ENCODE data around the gene FDXR.

The FDXR gene

GRCh38 chr17:74833501-74834377, 39.1 kb downstream of the FDXR start:
- DNase-seq (ENCODE audit: low read depth), result no peak

GRCh38 chr17:74832421-74832820, 40.4 kb downstream of the FDXR start:
- no peak for DNase-seq (ENCODE audit: low read depth)

- no peak for DNase-seq (ENCODE audit: low read depth)
Observed at GRCh38 chr17:74831444-74832146, 41.2 kb downstream of the FDXR start.

- no peak for DNase-seq (ENCODE audit: low read depth)
Observed at GRCh38 chr17:74830861-74831260, 41.9 kb downstream of the FDXR start.

- no peak for DNase-seq (ENCODE audit: low read depth)
Observed at GRCh38 chr17:74827800-74828199, 45.0 kb downstream of the FDXR start.

- no peak for DNase-seq (ENCODE audit: low read depth)
Observed at GRCh38 chr17:74825952-74826719, 46.7 kb downstream of the FDXR start.

GRCh38 chr17:74824961-74825627, 47.7 kb downstream of the FDXR start:
- no peak for DNase-seq (ENCODE audit: low read depth)

GRCh38 chr17:74822939-74823367, 49.8 kb downstream of the FDXR start:
- DNase-seq (ENCODE audit: low read depth), result no peak

GRCh38 chr17:74822335-74822938, 50.4 kb downstream of the FDXR start:
- no peak for DNase-seq (ENCODE audit: low read depth)

- DNase-seq (ENCODE audit: low read depth), result no peak
Observed at GRCh38 chr17:74821655-74822334, 51.0 kb downstream of the FDXR start.

- no peak for DNase-seq (ENCODE audit: low read depth)
Observed at GRCh38 chr17:74819801-74820436, 52.9 kb downstream of the FDXR start.

- no peak for DNase-seq (ENCODE audit: low read depth)
Observed at GRCh38 chr17:74818291-74818938, 54.4 kb downstream of the FDXR start.

GRCh38 chr17:74816905-74817620, 55.7 kb downstream of the FDXR start:
- no peak for DNase-seq (ENCODE audit: low read depth)

- no peak for DNase-seq (ENCODE audit: low read depth)
Observed at GRCh38 chr17:74815550-74816370, 57.0 kb downstream of the FDXR start.

- DNase-seq (ENCODE audit: low read depth), result no peak
Observed at GRCh38 chr17:74815067-74815466, 57.7 kb downstream of the FDXR start.

- no peak for DNase-seq (ENCODE audit: low read depth)
Observed at GRCh38 chr17:74814453-74814852, 58.3 kb downstream of the FDXR start.

All from activated T-helper 9 cell treated with anti-CD3 and anti-CD28 coated beads, Interleukin-2, amount 50 U/mL, for 16 hours (primary cell).